GM12873 (cell line): Measurements from ENCODE around the gene DMD.

Experiments
- CTCF ChIP-seq: IDR thresholded peaks from 2 replicates; pipeline ENCODE4 v1.5.1; 2012; ENCODE audit warnings: low read depth, mild to moderate bottlenecking, moderate library complexity, low read length, control low read depth; ENCODE audit not compliant: insufficient read depth; ENCODE audit errors: missing control alignments

The DMD gene

GRCh38 chrX:32867781-32868523 is 343.4 kb downstream of the DMD start:
- TF ChIP-seq CTCF, result no peak

GRCh38 chrX:32852203-32852602 is 359.1 kb downstream of the DMD start:
- TF ChIP-seq CTCF, result no peak

- no peak for TF ChIP-seq CTCF
These were observed 359.8 kb downstream of the DMD start for GRCh38 chrX:32851556-32851955.

GRCh38 chrX:32847921-32848320 is 363.4 kb downstream of the DMD start:
- TF ChIP-seq CTCF, result no peak

DNA sequence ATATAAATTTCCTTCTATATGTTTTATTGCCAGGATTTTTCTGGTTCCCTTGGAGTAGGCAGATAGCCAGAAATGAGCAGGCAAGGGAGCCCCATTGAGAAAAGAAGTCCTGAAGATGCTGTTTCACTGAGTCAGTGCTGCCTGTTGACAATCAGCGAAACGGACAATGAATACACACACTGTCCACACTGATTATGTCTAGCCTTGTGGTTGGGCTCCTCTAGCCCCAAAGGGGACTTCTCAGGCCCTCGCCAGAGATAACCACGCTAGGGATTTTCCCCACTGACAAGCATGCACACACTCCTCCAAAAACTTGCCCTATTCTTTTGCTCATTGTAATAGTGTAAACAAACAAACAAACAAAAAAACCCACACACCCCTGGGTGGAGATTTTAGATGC is 369.3 kb downstream of the DMD start:
- TF ChIP-seq CTCF, result no peak

- TF ChIP-seq CTCF, result no peak
These were observed 371.6 kb downstream of the DMD start for GRCh38 chrX:32839781-32840180.

GRCh38 chrX:32825009-32825408 is 386.3 kb downstream of the DMD start:
- TF ChIP-seq CTCF, result no peak
